Pancreas (tissue), 10 donors: ENCODE measurements around the gene CXCR2. TPM values are rescaled to one million over a fixed set of nuclear protein-coding genes. Genes with fewer than 3 reads are reported as not detected.
A peak's percentile ranks its signal among the peaks of the same experiment; 100 is the strongest.
"Not testable (repeated sequence)": the region's sequence is repeated elsewhere in the genome, so short reads cannot be mapped to it uniquely, and the experiment has no call there.

Experiments
- ATAC-seq, 4 donors: fragments of 200-7000 bp; cut with Tn5 transposase; one replicate each; pipeline versions ENCODE4 v1.8.0 to v1.9.1; 2020; ENCODE audit warnings: mild to moderate bottlenecking in 4 of 4, moderate library complexity in 4 of 4
- DNase-seq, 6 donors: peaks; one replicate each; pipeline ENCODE4 v3.0.0-alpha.2; 2020
- FAIRE-seq: peaks from 2 replicates; lab custom pipeline; 2012; peaks lifted over from hg19 to GRCh38; lab: Jason Lieb, UNC
- H3K27ac ChIP-seq, 4 donors: fragments of 200-600 bp; sonication (generic); 1 replicate in 3 of 4; 2 replicates in 1 of 4; pipeline versions ENCODE4 v1.5.0 to v1.8.0; 2020
- H3K27me3 ChIP-seq, 4 donors: fragments of 200-600 bp; one replicate each; pipeline ENCODE4 v1.8.0; 2021
- H3K36me3 ChIP-seq, 3 donors: fragments of 200-600 bp; sonication (generic) in 1 of 3; one replicate each; pipeline versions ENCODE4 v1.5.0 to v1.8.0; 2020 to 2021
- H3K4me1 ChIP-seq, 3 donors: fragments of 200-600 bp; one replicate each; pipeline ENCODE4 v1.8.0; 2021
- H3K4me3 ChIP-seq, 4 donors: fragments of 200-600 bp; sonication (generic) in 2 of 4; one replicate each; pipeline versions ENCODE4 v1.5.0 to v1.8.0; 2020 to 2021
- H3K9me3 ChIP-seq, 4 donors: fragments of 200-600 bp; one replicate each; pipeline ENCODE4 v1.8.0; 2021
- CTCF ChIP-seq, 4 donors: fragments of 200-600 bp; sonication (generic) in 3 of 4; IDR thresholded peaks; one replicate each; pipeline versions ENCODE4 v1.5.0 to v1.8.0; 2021; ENCODE audit warnings: antibody characterized with exemption in 4 of 4
- WGBS, 2 donors: extraction: QIAGEN DNeasy Blood & Tissue Kit; methylation state at CpG; one replicate each; pipeline ENCODE4 v1.1.7; 2013; 5-methylcytosine and 5-hydroxymethylcytosine counted together
- intact Hi-C, 3 donors: fragments of 100-400 bp; cut with DNase I; formaldehyde crosslinking; loops; one replicate each; pipeline versions ENCODE4 v1.11.1 to v1.14.2; 2022
- polyA plus RNA-seq, 2 donors: library from polyadenylated mRNA; stranded (reverse); fragments of 200-250 nt; gene quantifications; one replicate each; pipeline ENCODE4 v1.2.3, GENCODE V29; 2013
- total RNA-seq, 6 donors: library from RNA; stranded (reverse); fragmentation: NEBNext Ultra II Directional in 4 of 6; extraction: Animal tissue kit (Norgen Biotek cat#: 25700) in 4 of 6; gene quantifications; one replicate each; pipeline versions ENCODE4 v1.2.1 to v1.2.4, GENCODE V29; 2021 to 2023
- donor health status: healthy with polysubstance abuse.
- donor health status: DM: no; HTN: no; CAD: no; lungs with moderate emphysema.
- donor health status: DM: no; HTN: no; CAD: no.
- donor health status: control.
- donor health status: control.
- donor health status: Bipolar disorder and iron deficiency.
- donor health status: DM: yes; HTN: yes; CAD: no.
- donor health status: DM: no; HTN: no; CAD: no.
- donor health status: DM: no; HTN: no; CAD: no.
- donor health status: DM: yes; HTN: yes; CAD: no.

CXCR2 gene
- total and polyA plus RNA-seq, 8 donors = 0.07 to 1.5 (median 0.90) TPM; not detected in 3

GRCh38 chr2:218168635-218169462, 43.0 kb downstream of the CXCR2 start:
- peak in 5 of 6 donors; percentile 14 to 67 (median 47) for DNase-seq

GRCh38 chr2:218169757-218170546, 44.1 kb downstream of the CXCR2 start:
- no peaks in the 10 kb centered on the region for H3K9me3 ChIP-seq
- H3K36me3 ChIP-seq = no peaks in the 10 kb centered on the region
- ATAC-seq = peak; percentile 51 to 86 (median 72)
- H3K4me3 ChIP-seq = no peak overlapping the region
- no peak for TF ChIP-seq CTCF (IDR thresholded peaks at IDR 0.05)
- FAIRE-seq = no peak
- H3K27ac ChIP-seq = no peak overlapping the region
- intact Hi-C loops = no loop called here
- peak in 2 of 6 donors; percentile 12 to 41 for DNase-seq
- no peaks in the 10 kb centered on the region for H3K4me1 ChIP-seq
- H3K27me3 ChIP-seq = no peaks in the 10 kb centered on the region
- 33 to 35% methylated on average over 5 of the region's 5 CpGs for WGBS, 2 donors

More at GRCh38 chr2:218168635-218169462, 43.0 kb downstream of the CXCR2 start:
- ATAC-seq = peak; percentile 55 to 80 (median 71)
- H3K4me1 ChIP-seq = no peaks in the 10 kb centered on the region
- intact Hi-C loops = no loop called here
- no peaks in the 10 kb centered on the region for H3K27me3 ChIP-seq
- no peaks in the 10 kb centered on the region for H3K36me3 ChIP-seq
- no peaks in the 10 kb centered on the region for H3K9me3 ChIP-seq
- TF ChIP-seq CTCF (IDR thresholded peaks at IDR 0.05) = peak; percentile 25 to 59 (median 52)
- H3K4me3 ChIP-seq = no peak overlapping the region
- WGBS, 2 donors = 61 to 62% methylated on average over 9 of the region's 9 CpGs
- no peak for FAIRE-seq
- no peak overlapping the region for H3K27ac ChIP-seq

- H3K4me3 ChIP-seq, ATAC-seq, H3K27ac ChIP-seq, H3K4me1 ChIP-seq, H3K27me3 ChIP-seq, FAIRE-seq, intact Hi-C loops, H3K36me3 ChIP-seq, H3K9me3 ChIP-seq, DNase-seq: not testable (repeated sequence)
- WGBS, 2 donors = 88 to 89% methylated on average over 3 of the region's 3 CpGs
These were observed 45.9 kb downstream of the CXCR2 start for GRCh38 chr2:218171744-218172143.

- no peaks in the 10 kb centered on the region for H3K9me3 ChIP-seq
- no peaks in the 10 kb centered on the region for H3K27me3 ChIP-seq
- 82 to 91% methylated on average over 2 of the region's 2 CpGs for WGBS, 2 donors
- intact Hi-C loops = no loop called here
- TF ChIP-seq CTCF (IDR thresholded peaks at IDR 0.05) = no peak
- DNase-seq = no peak
- H3K36me3 ChIP-seq = no peaks in the 10 kb centered on the region
- no peak for ATAC-seq
- H3K4me1 ChIP-seq = no peaks in the 10 kb centered on the region
- H3K4me3 ChIP-seq = no peak overlapping the region
- FAIRE-seq = no peak
- no peak overlapping the region for H3K27ac ChIP-seq
These were observed 47.0 kb downstream of the CXCR2 start for GRCh38 chr2:218172845-218173244.

GRCh38 chr2:218179782-218180181, 54.0 kb downstream of the CXCR2 start:
- Histone ChIP-seq H3K36me3 (no peaks in the 10 kb centered on the region), H3K4me1 (no peaks in the 10 kb centered on the region), H3K4me3 (no peak overlapping the region), H3K27ac (no peak overlapping the region), H3K9me3 (no peaks in the 10 kb centered on the region), H3K27me3 (no peaks in the 10 kb centered on the region)
- no peak for ATAC-seq
- no peak for TF ChIP-seq CTCF (IDR thresholded peaks at IDR 0.05)
- 85 to 92% methylated on average over 4 of the region's 4 CpGs for WGBS, 2 donors
- no peak for FAIRE-seq
- intact Hi-C loops = loop anchor here in 1 of 3 donors (5.0 to 10.0 kb wide), 2 partner anchors 83 to 205 kb away; partner anchors contain the start of genes GPBAR1 and SLC11A1
- DNase-seq = no peak
